H9 (cell line): Measurements from ENCODE around the gene OR51B5. TPM values are rescaled to one million over a fixed set of nuclear protein-coding genes. Genes with fewer than 3 reads are reported as not detected.

Experiments used
- DNase-seq: peaks from one replicate; pipeline ENCODE4 v3.0.0-alpha.2; 2017
- H2AFZ ChIP-seq: one replicate; pipeline ENCODE4 v1.6.1; 2013; ENCODE audit warnings: mild to moderate bottlenecking, low read length, control low read depth, moderate library complexity
- H2AK5ac ChIP-seq: 2 replicates; pipeline ENCODE4 v1.6.1; 2013; ENCODE audit warnings: low read length, control low read depth, mixed read lengths; ENCODE audit not compliant: insufficient read length
- H2BK120ac ChIP-seq: one replicate; pipeline ENCODE4 v1.6.1; 2013; ENCODE audit warnings: low read depth, mild to moderate bottlenecking, low read length, control low read depth, inconsistent platforms; ENCODE audit not compliant: poor library complexity, severe bottlenecking
- H2BK12ac ChIP-seq: 2 replicates; pipeline ENCODE4 v1.6.1; 2013; ENCODE audit warnings: low read length, control low read depth, mixed read lengths, low read depth; ENCODE audit not compliant: insufficient read length
- H2BK15ac ChIP-seq: 2 replicates; pipeline ENCODE4 v1.6.1; 2013; ENCODE audit warnings: low read depth, low read length, control low read depth
- H2BK20ac ChIP-seq: one replicate; pipeline ENCODE4 v1.6.1; 2013; ENCODE audit warnings: low read depth, mild to moderate bottlenecking, low read length, control low read depth, inconsistent platforms; ENCODE audit not compliant: poor library complexity, severe bottlenecking
- H2BK5ac ChIP-seq: 2 replicates; pipeline ENCODE4 v1.6.1; 2013; ENCODE audit warnings: low read length, control low read depth, mixed read lengths; ENCODE audit not compliant: insufficient read length
- H3K14ac ChIP-seq: 2 replicates; pipeline ENCODE4 v1.6.1; 2013; ENCODE audit warnings: low read length, control low read depth; ENCODE audit not compliant: insufficient read depth
- H3K18ac ChIP-seq: 2 replicates; pipeline ENCODE4 v1.6.1; 2013; ENCODE audit warnings: low read depth, mild to moderate bottlenecking, mixed read lengths, low read length, control low read depth; ENCODE audit not compliant: insufficient read length
- H3K23ac ChIP-seq: 2 replicates; pipeline ENCODE4 v1.6.1; 2013; ENCODE audit warnings: low read length, control low read depth, mixed read lengths, low read depth; ENCODE audit not compliant: insufficient read length
- H3K23me2 ChIP-seq: 2 replicates; pipeline ENCODE4 v1.6.1; 2013; ENCODE audit warnings: low read depth, mild to moderate bottlenecking, mixed read lengths, low read length, control low read depth; ENCODE audit not compliant: insufficient read length, poor library complexity, severe bottlenecking
- H3K27ac ChIP-seq: 2 replicates; pipeline ENCODE4 v1.5.1; 2013; ENCODE audit warnings: low read length, control low read depth, mixed read lengths, low read depth; ENCODE audit not compliant: insufficient read length
- H3K27me3 ChIP-seq: 2 replicates; pipeline ENCODE4 v1.6.1; 2013; ENCODE audit warnings: low read length, control low read depth, inconsistent platforms; ENCODE audit not compliant: insufficient read depth
- H3K4ac ChIP-seq: 2 replicates; pipeline ENCODE4 v1.6.1; 2013; ENCODE audit warnings: low read depth, mild to moderate bottlenecking, control low read depth, inconsistent platforms, low read length, moderate library complexity
- H3K4me1 ChIP-seq: 2 replicates; pipeline ENCODE4 v1.6.1; 2013; ENCODE audit warnings: low read length, control low read depth, inconsistent platforms; ENCODE audit not compliant: insufficient read depth
- H3K4me2 ChIP-seq: 2 replicates; pipeline ENCODE4 v1.6.1; 2013; ENCODE audit warnings: low read length, control low read depth, mixed read lengths; ENCODE audit not compliant: insufficient read length, insufficient read depth
- H3K56ac ChIP-seq: 2 replicates; pipeline ENCODE4 v1.6.1; 2013; ENCODE audit warnings: low read depth, mild to moderate bottlenecking, mixed read lengths, low read length, control low read depth; ENCODE audit not compliant: insufficient read length
- H3K79me1 ChIP-seq: 2 replicates; pipeline ENCODE4 v1.6.1; 2013; ENCODE audit warnings: low read depth, mild to moderate bottlenecking, moderate library complexity, low read length, control low read depth, inconsistent platforms; ENCODE audit not compliant: insufficient read depth, poor library complexity, severe bottlenecking
- H3K79me2 ChIP-seq: 2 replicates; pipeline ENCODE4 v1.6.1; 2013; ENCODE audit warnings: low read length, control low read depth, inconsistent platforms; ENCODE audit not compliant: insufficient read depth
- H3K9ac ChIP-seq: 2 replicates; pipeline ENCODE4 v1.6.1; 2013; ENCODE audit warnings: low read length, control low read depth, mixed read lengths; ENCODE audit not compliant: insufficient read length; ENCODE audit errors: extremely low read depth
- H3K9me3 ChIP-seq: one replicate; pipeline ENCODE4 v1.6.1; 2013; ENCODE audit warnings: low read depth, low read length, inconsistent platforms; ENCODE audit not compliant: control insufficient read depth
- H3T11ph ChIP-seq: one replicate; pipeline ENCODE4 v1.6.1; 2013; ENCODE audit warnings: mild to moderate bottlenecking, low read length, control low read depth, inconsistent platforms
- H4K20me1 ChIP-seq: one replicate; pipeline ENCODE4 v1.6.1; 2013; ENCODE audit not compliant: control insufficient read depth, insufficient read length, insufficient read depth
- H4K5ac ChIP-seq: 2 replicates; pipeline ENCODE4 v1.6.1; 2013; ENCODE audit warnings: low read depth, mild to moderate bottlenecking, mixed read lengths, low read length, control low read depth; ENCODE audit not compliant: insufficient read length
- H4K8ac ChIP-seq: replicated peaks from 2 replicates; pipeline ENCODE4 v1.6.1; 2013; ENCODE audit warnings: low read length, control low read depth, mixed read lengths, low read depth; ENCODE audit not compliant: insufficient read length
- H4K91ac ChIP-seq: 2 replicates; pipeline ENCODE4 v1.6.1; 2013; ENCODE audit warnings: low read depth, mild to moderate bottlenecking, moderate library complexity, mixed read lengths, low read length, control low read depth; ENCODE audit not compliant: insufficient read length
- H3K27ac Mint-ChIP-seq, 3 experiments: 2 replicates in 2 of 3; 3 replicates in 1 of 3; pipeline ENCODE4 v1.8.0; 2020 to 2021; ENCODE audit warnings: mixed read lengths in 3 of 3, mild to moderate bottlenecking in 1 of 3, moderate library complexity in 1 of 3
- H3K27me3 Mint-ChIP-seq: 2 replicates; pipeline ENCODE4 v1.8.0; 2021; ENCODE audit warnings: low read depth, mild to moderate bottlenecking, moderate library complexity, mixed read lengths
- H3K36me3 Mint-ChIP-seq, 3 experiments: 2 replicates in 2 of 3; 3 replicates in 1 of 3; pipeline ENCODE4 v1.8.0; 2020 to 2021; ENCODE audit warnings: low read depth in 3 of 3, mixed read lengths in 3 of 3; ENCODE audit not compliant: insufficient read depth in 1 of 3
- H3K4me1 Mint-ChIP-seq, 2 experiments: 2 replicates each; pipeline ENCODE4 v1.8.0; 2020; ENCODE audit warnings: mixed read lengths in 2 of 2
- H3K4me3 Mint-ChIP-seq, 2 experiments: 2 replicates in 1 of 2; 3 replicates in 1 of 2; pipeline ENCODE4 v1.8.0; 2020 to 2021; ENCODE audit warnings: mild to moderate bottlenecking in 2 of 2, mixed read lengths in 2 of 2, moderate library complexity in 1 of 2
- H3K9me3 Mint-ChIP-seq, 2 experiments: 2 replicates in 1 of 2; 3 replicates in 1 of 2; pipeline ENCODE4 v1.8.0; 2020; ENCODE audit warnings: mild to moderate bottlenecking in 2 of 2, mixed read lengths in 2 of 2, moderate library complexity in 1 of 2
- WGBS: extraction: QIAGEN DNeasy Blood & Tissue Kit; methylation state at CpG from one replicate; pipeline ENCODE4 v1.1.7; 2013; ENCODE audit warnings: missing lambda C conversion rate, low lambda C conversion rate, mixed read lengths; ENCODE audit not compliant: insufficient read length; ENCODE audit errors: extremely low coverage; 5-methylcytosine and 5-hydroxymethylcytosine counted together
- total RNA-seq: library from RNA; stranded (reverse); gene quantifications from 2 replicates; pipeline ENCODE4 v1.2.1, GENCODE V29; 2021
- TF ChIP-seq, protein P1 (sequence below): fragments of 200-600 bp; sonication (generic); conservative IDR thresholded peaks from 3 replicates; pipeline ENCODE4 v1.8.0; 2021; ENCODE audit warnings: antibody characterized with exemption, mild to moderate bottlenecking

OR51B5 gene
- total RNA-seq, 1 experiment from 2014 or later: not detected

GRCh38 chr11:5348551-5349194 is 5.3 kb upstream of the OR51B5 start:
- H3K36me3 Mint-ChIP-seq: no peaks in the 10 kb centered on the region
- Histone ChIP-seq H3T11ph (no peak overlapping the region), H2BK120ac (no peak overlapping the region), H2AK5ac (no peak overlapping the region), H3K23ac (no peak overlapping the region), H2BK15ac (no peak overlapping the region), H3K27ac (no peak overlapping the region), H3K79me1 (no peaks in the 10 kb centered on the region), H2BK20ac (no peak overlapping the region), H3K27me3 (no peaks in the 10 kb centered on the region), H3K4me2 (peak overlapping the region; percentile 4), H4K5ac (no peak overlapping the region), H3K9me3 (no peaks in the 10 kb centered on the region), H3K18ac (no peak overlapping the region), H3K14ac (no peak overlapping the region), H3K9ac (no peak overlapping the region), H3K56ac (no peak overlapping the region), H3K79me2 (no peaks in the 10 kb centered on the region), H4K20me1 (no peaks in the 10 kb centered on the region), H4K91ac (no peak overlapping the region), H2BK5ac (no peak overlapping the region), H2BK12ac (no peak overlapping the region), H4K8ac (no peak overlapping the region), H2AFZ (no peak overlapping the region), H3K4ac (no peak overlapping the region), H3K23me2 (no peaks in the 10 kb centered on the region), H3K4me1 (peaks cover 7% of the 10 kb centered on the region; the same call in 1 of the 2 replicates)
- DNase-seq: no peak
- no peak overlapping the region for H3K4me3 Mint-ChIP-seq
- no CpG with 5 or more reads among the region's 3 CpGs for WGBS
- H3K27me3 Mint-ChIP-seq: no peaks in the 10 kb centered on the region
- H3K27ac Mint-ChIP-seq: no peak overlapping the region
- no peaks in the 10 kb centered on the region for H3K9me3 Mint-ChIP-seq
- TF ChIP-seq, protein P1, sequence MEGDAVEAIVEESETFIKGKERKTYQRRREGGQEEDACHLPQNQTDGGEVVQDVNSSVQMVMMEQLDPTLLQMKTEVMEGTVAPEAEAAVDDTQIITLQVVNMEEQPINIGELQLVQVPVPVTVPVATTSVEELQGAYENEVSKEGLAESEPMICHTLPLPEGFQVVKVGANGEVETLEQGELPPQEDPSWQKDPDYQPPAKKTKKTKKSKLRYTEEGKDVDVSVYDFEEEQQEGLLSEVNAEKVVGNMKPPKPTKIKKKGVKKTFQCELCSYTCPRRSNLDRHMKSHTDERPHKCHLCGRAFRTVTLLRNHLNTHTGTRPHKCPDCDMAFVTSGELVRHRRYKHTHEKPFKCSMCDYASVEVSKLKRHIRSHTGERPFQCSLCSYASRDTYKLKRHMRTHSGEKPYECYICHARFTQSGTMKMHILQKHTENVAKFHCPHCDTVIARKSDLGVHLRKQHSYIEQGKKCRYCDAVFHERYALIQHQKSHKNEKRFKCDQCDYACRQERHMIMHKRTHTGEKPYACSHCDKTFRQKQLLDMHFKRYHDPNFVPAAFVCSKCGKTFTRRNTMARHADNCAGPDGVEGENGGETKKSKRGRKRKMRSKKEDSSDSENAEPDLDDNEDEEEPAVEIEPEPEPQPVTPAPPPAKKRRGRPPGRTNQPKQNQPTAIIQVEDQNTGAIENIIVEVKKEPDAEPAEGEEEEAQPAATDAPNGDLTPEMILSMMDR: no peak
- H3K4me1 Mint-ChIP-seq: peaks cover 15 to 17% of the 10 kb centered on the region in 2 experiments
